Osteocyte (in vitro differentiated cells): ENCODE results near the gene SFXN1. TPM values are rescaled to one million over a fixed set of nuclear protein-coding genes. Genes with fewer than 3 reads are reported as not detected.

Experiments
- DNase-seq: peaks from one replicate; pipeline ENCODE4 v3.0.0; 2021; ENCODE audit warnings: mixed read lengths; ENCODE audit not compliant: unreplicated experiment; ENCODE audit errors: extremely low spot score
- H3K27ac Mint-ChIP-seq: one replicate; pipeline ENCODE4 v1.8.0; 2021; ENCODE audit warnings: mild to moderate bottlenecking, mixed read lengths; ENCODE audit not compliant: unreplicated experiment
- H3K27me3 Mint-ChIP-seq: one replicate; pipeline ENCODE4 v1.8.0; 2021; ENCODE audit warnings: mixed read lengths; ENCODE audit not compliant: unreplicated experiment
- H3K36me3 Mint-ChIP-seq: one replicate; pipeline ENCODE4 v1.8.0; 2021; ENCODE audit warnings: mixed read lengths; ENCODE audit not compliant: unreplicated experiment
- H3K4me1 Mint-ChIP-seq: one replicate; pipeline ENCODE4 v1.8.0; 2021; ENCODE audit warnings: mixed read lengths; ENCODE audit not compliant: unreplicated experiment
- H3K4me3 Mint-ChIP-seq: one replicate; pipeline ENCODE4 v1.8.0; 2021; ENCODE audit warnings: mild to moderate bottlenecking, moderate library complexity, mixed read lengths; ENCODE audit not compliant: unreplicated experiment
- H3K9me3 Mint-ChIP-seq: one replicate; pipeline ENCODE4 v1.8.0; 2021; ENCODE audit warnings: mixed read lengths; ENCODE audit not compliant: unreplicated experiment
- total RNA-seq: library from RNA; stranded (reverse); gene quantifications from 2 replicates; pipeline ENCODE4 v1.2.1, GENCODE V29; 2021
- TF ChIP-seq, protein P1 (sequence below): fragments of 200-600 bp; sonication (generic); IDR thresholded peaks from 2 replicates; pipeline ENCODE4 v1.5.0; 2021; ENCODE audit warnings: antibody characterized with exemption, mild to moderate bottlenecking, moderate library complexity

SFXN1 gene
- total RNA-seq, 1 donor from 2014 or later: 44.6 TPM

DNA sequence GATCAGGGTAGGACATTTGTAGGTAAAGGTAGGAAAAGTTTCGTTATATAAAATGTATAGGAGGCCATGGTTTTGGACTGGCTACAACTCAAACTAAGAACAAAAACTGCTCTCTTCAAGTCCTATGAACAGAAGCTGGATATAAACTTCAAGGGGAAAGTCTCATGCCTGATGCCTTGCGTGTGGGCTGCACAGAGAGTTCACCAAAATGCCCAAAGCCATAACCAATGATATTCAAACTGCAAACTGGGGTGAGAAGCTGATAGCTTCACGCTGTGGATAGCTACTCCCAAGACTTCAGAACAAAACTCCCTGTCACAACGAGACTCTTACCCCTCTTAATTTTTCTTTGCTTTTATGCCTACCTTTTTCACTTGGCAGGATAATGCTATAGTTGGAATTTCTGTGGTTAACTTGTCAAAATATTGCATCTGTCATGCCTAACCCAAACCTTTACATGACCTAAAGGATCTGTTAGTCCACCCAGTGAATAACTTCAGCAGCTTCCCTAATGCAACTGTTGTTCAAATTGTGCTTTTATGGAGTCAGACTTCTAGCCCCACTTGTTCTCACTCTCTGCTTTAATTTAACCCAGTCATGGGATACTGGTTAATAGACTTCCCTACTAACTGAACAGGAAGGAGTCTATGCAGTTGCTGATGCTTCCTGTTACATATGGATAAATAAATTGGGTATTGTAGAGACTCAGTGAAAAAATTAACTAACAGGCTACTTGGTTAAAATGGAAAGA lies 71.9 kb downstream of the SFXN1 start:
- Mint-ChIP-seq H3K4me3 (no peak overlapping the region), H3K36me3 (no peaks in the 10 kb centered on the region), H3K9me3 (no peaks in the 10 kb centered on the region), H3K27me3 (peaks cover 34% of the 10 kb centered on the region), H3K4me1 (no peaks in the 10 kb centered on the region), H3K27ac (no peak overlapping the region)
- TF ChIP-seq, protein P1, sequence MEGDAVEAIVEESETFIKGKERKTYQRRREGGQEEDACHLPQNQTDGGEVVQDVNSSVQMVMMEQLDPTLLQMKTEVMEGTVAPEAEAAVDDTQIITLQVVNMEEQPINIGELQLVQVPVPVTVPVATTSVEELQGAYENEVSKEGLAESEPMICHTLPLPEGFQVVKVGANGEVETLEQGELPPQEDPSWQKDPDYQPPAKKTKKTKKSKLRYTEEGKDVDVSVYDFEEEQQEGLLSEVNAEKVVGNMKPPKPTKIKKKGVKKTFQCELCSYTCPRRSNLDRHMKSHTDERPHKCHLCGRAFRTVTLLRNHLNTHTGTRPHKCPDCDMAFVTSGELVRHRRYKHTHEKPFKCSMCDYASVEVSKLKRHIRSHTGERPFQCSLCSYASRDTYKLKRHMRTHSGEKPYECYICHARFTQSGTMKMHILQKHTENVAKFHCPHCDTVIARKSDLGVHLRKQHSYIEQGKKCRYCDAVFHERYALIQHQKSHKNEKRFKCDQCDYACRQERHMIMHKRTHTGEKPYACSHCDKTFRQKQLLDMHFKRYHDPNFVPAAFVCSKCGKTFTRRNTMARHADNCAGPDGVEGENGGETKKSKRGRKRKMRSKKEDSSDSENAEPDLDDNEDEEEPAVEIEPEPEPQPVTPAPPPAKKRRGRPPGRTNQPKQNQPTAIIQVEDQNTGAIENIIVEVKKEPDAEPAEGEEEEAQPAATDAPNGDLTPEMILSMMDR: no peak
- no peak for DNase-seq

DNA sequence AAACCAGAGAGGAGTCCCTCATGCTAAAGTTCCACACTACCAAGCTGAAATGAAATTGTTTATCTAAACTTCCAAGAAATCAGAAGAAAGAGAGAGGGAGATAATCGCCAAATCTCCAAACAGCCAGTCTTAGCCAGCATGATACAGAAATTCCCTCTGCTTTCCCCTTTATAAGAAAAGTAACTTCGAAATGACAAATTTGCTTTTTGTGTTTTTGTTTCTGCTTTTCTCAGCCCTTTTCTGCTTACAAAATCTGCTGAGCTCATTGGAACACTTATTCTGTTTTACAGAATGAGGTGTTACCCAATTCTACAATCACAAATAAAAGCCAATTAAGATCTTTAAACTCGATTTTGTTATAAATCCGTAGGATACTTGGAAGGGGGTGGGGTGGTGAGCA lies 72.9 kb downstream of the SFXN1 start:
- H3K27ac Mint-ChIP-seq: no peak overlapping the region
- no peaks in the 10 kb centered on the region for H3K4me1 Mint-ChIP-seq
- H3K27me3 Mint-ChIP-seq: peaks cover 32% of the 10 kb centered on the region
- H3K4me3 Mint-ChIP-seq: no peak overlapping the region
- no peaks in the 10 kb centered on the region for H3K36me3 Mint-ChIP-seq
- TF ChIP-seq, protein P1: no peak
- no peaks in the 10 kb centered on the region for H3K9me3 Mint-ChIP-seq
- DNase-seq: no peak

GRCh38 chr5:175554296-175554695 lies 75.9 kb downstream of the SFXN1 start:
- Mint-ChIP-seq H3K4me1 (no peaks in the 10 kb centered on the region), H3K36me3 (no peaks in the 10 kb centered on the region), H3K4me3 (no peak overlapping the region), H3K27me3 (peaks cover 17% of the 10 kb centered on the region), H3K27ac (no peak overlapping the region), H3K9me3 (no peaks in the 10 kb centered on the region)
- no peak for DNase-seq
- TF ChIP-seq, protein P1: no peak

DNA sequence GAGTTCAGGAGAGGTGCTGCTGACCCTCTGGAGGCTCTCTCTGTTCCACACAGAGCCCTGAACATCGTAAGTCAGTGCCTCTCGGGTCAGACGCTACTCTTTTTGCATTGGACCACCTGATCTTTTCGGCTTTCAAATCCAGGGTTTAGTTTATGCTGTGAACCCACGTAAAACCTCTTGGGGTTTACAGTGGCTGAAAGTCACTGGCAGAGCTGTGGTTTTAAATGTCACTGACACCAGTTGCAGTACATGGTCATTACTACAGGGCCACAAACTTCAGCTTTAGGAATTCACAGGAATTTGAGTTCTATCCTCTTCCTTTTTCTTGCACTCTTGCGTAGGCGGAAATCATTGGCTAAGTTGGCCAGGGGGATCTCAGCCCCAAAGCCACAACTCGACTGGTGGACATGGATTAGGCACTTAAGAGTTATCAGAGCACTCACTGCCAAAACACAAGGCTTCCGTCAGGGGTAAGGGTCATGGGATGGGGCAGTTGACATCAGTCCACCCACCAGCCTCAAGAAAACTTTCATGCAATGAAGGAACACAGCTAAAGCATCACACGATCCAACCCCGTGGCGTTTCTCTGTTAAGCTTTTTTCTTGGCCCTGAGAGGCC lies 76.9 kb downstream of the SFXN1 start:
- no peak overlapping the region for H3K4me3 Mint-ChIP-seq
- TF ChIP-seq, protein P1: no peak
- no peak overlapping the region for H3K27ac Mint-ChIP-seq
- H3K27me3 Mint-ChIP-seq: peaks cover 20% of the 10 kb centered on the region
- DNase-seq: no peak
- no peaks in the 10 kb centered on the region for H3K4me1 Mint-ChIP-seq
- H3K9me3 Mint-ChIP-seq: no peaks in the 10 kb centered on the region
- H3K36me3 Mint-ChIP-seq: no peaks in the 10 kb centered on the region

- TF ChIP-seq, protein P1: no peak
- DNase-seq: no peak
- H3K27me3 Mint-ChIP-seq: peaks cover 17% of the 10 kb centered on the region
- no peaks in the 10 kb centered on the region for H3K9me3 Mint-ChIP-seq
- H3K36me3 Mint-ChIP-seq: no peaks in the 10 kb centered on the region
- no peak overlapping the region for H3K4me3 Mint-ChIP-seq
- no peak overlapping the region for H3K27ac Mint-ChIP-seq
- no peaks in the 10 kb centered on the region for H3K4me1 Mint-ChIP-seq
Observed at GRCh38 chr5:175556794-175557193, 78.4 kb downstream of the SFXN1 start.
